Fibroblast of lung (primary cell): ENCODE data around the gene EEFSEC.

Experiments
- EZH2 ChIP-seq: IDR thresholded peaks from 2 replicates; pipeline ENCODE4 v1.5.1; 2012; ENCODE audit warnings: low read length, control low read depth, mild to moderate bottlenecking; ENCODE audit errors: missing control alignments
- TF ChIP-seq, protein P1 (sequence below), 2 donors: IDR thresholded peaks in 1 of 2; conservative IDR thresholded peaks in 1 of 2; 1 replicate in 1 of 2; 2 replicates in 1 of 2; pipeline ENCODE4 v1.5.1; 2011 to 2012; ENCODE audit warnings: low read length in 2 of 2, control low read depth in 1 of 2, inconsistent platforms in 1 of 2, low read depth in 1 of 2, mild to moderate bottlenecking in 1 of 2

DNA sequence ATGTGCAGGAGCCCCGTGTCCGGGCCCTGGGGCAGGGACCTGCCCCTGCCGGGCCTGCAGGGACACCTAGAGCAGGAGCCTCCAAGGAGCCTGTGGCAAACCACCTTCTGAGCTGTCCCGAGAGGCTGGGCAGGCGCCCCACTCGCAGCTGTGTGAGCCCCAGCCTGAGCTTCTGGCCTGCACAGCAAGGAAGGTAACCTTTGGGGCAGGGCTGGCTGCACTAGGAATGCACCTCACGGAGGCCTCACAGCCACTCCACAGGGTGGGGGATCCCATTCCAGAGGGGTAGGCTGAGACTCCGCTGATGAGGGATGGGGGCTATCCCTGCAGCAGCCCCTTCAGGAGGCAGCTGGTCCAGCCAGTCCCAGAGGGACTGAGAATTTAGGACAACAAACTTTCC lies 245.3 kb downstream of the EEFSEC start:
- TF ChIP-seq, protein P1, sequence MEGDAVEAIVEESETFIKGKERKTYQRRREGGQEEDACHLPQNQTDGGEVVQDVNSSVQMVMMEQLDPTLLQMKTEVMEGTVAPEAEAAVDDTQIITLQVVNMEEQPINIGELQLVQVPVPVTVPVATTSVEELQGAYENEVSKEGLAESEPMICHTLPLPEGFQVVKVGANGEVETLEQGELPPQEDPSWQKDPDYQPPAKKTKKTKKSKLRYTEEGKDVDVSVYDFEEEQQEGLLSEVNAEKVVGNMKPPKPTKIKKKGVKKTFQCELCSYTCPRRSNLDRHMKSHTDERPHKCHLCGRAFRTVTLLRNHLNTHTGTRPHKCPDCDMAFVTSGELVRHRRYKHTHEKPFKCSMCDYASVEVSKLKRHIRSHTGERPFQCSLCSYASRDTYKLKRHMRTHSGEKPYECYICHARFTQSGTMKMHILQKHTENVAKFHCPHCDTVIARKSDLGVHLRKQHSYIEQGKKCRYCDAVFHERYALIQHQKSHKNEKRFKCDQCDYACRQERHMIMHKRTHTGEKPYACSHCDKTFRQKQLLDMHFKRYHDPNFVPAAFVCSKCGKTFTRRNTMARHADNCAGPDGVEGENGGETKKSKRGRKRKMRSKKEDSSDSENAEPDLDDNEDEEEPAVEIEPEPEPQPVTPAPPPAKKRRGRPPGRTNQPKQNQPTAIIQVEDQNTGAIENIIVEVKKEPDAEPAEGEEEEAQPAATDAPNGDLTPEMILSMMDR (conservative IDR thresholded peaks at IDR 0.05 in 1 of 2, IDR thresholded peaks at IDR 0.05 in 1 of 2; ENCODE audit: low read depth in 1 of 2, low read length in 2 of 2): no peak
- no peak for TF ChIP-seq EZH2
